IMR-90 (cell line): ENCODE measurements around the gene PCDHGC5. TPM values are rescaled to one million over a fixed set of nuclear protein-coding genes. Genes with fewer than 3 reads are reported as not detected.
A peak's percentile ranks its signal among the peaks of the same experiment; 100 is the strongest.

Experiments used
- ATAC-seq: fragments of 200-7000 bp; cut with Tn5 transposase; 2 replicates; pipeline ENCODE4 v1.9.1; 2020; ENCODE audit warnings: low read depth, mild to moderate bottlenecking, moderate library complexity
- BruUV-seq: library from RNA; stranded (reverse); fragments of 400-500 nt; replicated peaks from 2 replicates; lab custom pipeline; 2021; lab: Mats Ljungman, UMichigan
- CTCF ChIA-PET: fragments of 300-600 bp; formaldehyde crosslinking; extraction: SDS; loops from one replicate; lab custom pipeline; 2021; ENCODE audit warnings: antibody characterized with exemption; lab: Yijun Ruan, JAX
- POLR2A ChIA-PET: fragments of 300-600 bp; sonication (Branson Sonifier 250); formaldehyde crosslinking; loops from one replicate; lab custom pipeline; 2022; ENCODE audit warnings: antibody characterized with exemption; ENCODE audit not compliant: unreplicated experiment; lab: Charles Lee
- DNase-seq: peaks from one replicate; pipeline ENCODE4 v3.0.0; 2013
- H2AFZ ChIP-seq: replicated peaks from 2 replicates; pipeline ENCODE3; 2013; ENCODE audit warnings: low read length, mild to moderate bottlenecking; ENCODE audit not compliant: poor library complexity
- H2AK5ac ChIP-seq: 2 replicates; pipeline ENCODE4 v1.6.1; 2013; ENCODE audit warnings: low read depth, low read length, inconsistent platforms
- H2AK9ac ChIP-seq: replicated peaks from 2 replicates; pipeline ENCODE3; 2013; ENCODE audit warnings: mild to moderate bottlenecking, low read depth, low read length, moderate library complexity; ENCODE audit not compliant: poor library complexity
- H2BK120ac ChIP-seq: 2 replicates; pipeline ENCODE4 v1.6.1; 2013; ENCODE audit warnings: low read depth, low read length, inconsistent platforms
- H2BK15ac ChIP-seq: 3 replicates; pipeline ENCODE4 v1.6.1; 2013; ENCODE audit warnings: low read depth, low read length, inconsistent platforms
- H2BK20ac ChIP-seq: 2 replicates; pipeline ENCODE4 v1.6.1; 2013; ENCODE audit warnings: low read depth, mild to moderate bottlenecking, inconsistent platforms, low read length, moderate library complexity
- H2BK5ac ChIP-seq: 2 replicates; pipeline ENCODE4 v1.6.1; 2013; ENCODE audit warnings: mild to moderate bottlenecking, low read depth, low read length, inconsistent platforms; ENCODE audit not compliant: poor library complexity, severe bottlenecking
- H3K14ac ChIP-seq: replicated peaks from 2 replicates; pipeline ENCODE4 v1.6.1; 2013; ENCODE audit warnings: low read depth, low read length, inconsistent platforms
- H3K18ac ChIP-seq: 2 replicates; pipeline ENCODE4 v1.6.1; 2013; ENCODE audit warnings: low read depth, low read length, control low read depth
- H3K23ac ChIP-seq: 2 replicates; pipeline ENCODE4 v1.6.1; 2013; ENCODE audit warnings: low read depth, low read length, inconsistent platforms
- H3K27ac ChIP-seq: 2 replicates; pipeline ENCODE4 v1.5.1; 2013; ENCODE audit warnings: mild to moderate bottlenecking, control low read depth, low read length; ENCODE audit not compliant: insufficient read depth
- H3K27me3 ChIP-seq: 2 replicates; pipeline ENCODE4 v1.6.1; 2013; ENCODE audit warnings: low read length; ENCODE audit not compliant: control insufficient read depth, insufficient read depth
- H3K36me3 ChIP-seq: 2 replicates; pipeline ENCODE4 v1.6.1; 2013; ENCODE audit warnings: low read length, mixed read lengths; ENCODE audit not compliant: control insufficient read depth, insufficient read depth
- H3K4ac ChIP-seq: 2 replicates; pipeline ENCODE4 v1.6.1; 2013; ENCODE audit warnings: low read depth, low read length, inconsistent platforms
- H3K4me1 ChIP-seq: 2 replicates; pipeline ENCODE4 v1.6.1; 2013; ENCODE audit warnings: low read length, mixed read lengths; ENCODE audit not compliant: control insufficient read depth, insufficient read depth
- H3K4me2 ChIP-seq: 2 replicates; pipeline ENCODE4 v1.6.1; 2013; ENCODE audit warnings: low read depth, mild to moderate bottlenecking, control low read depth, low read length, moderate library complexity
- H3K4me3 ChIP-seq: 2 replicates; pipeline ENCODE4 v1.5.1; 2013; ENCODE audit warnings: low read depth, mild to moderate bottlenecking, control low read depth, low read length, moderate library complexity; ENCODE audit not compliant: insufficient read depth
- H3K56ac ChIP-seq: 2 replicates; pipeline ENCODE4 v1.6.1; 2013; ENCODE audit warnings: low read length, inconsistent platforms; ENCODE audit not compliant: insufficient read depth; ENCODE audit errors: extremely low read depth
- H3K79me1 ChIP-seq, 2 experiments: 2 replicates each; pipeline ENCODE4 v1.6.1; 2013; ENCODE audit warnings: low read length in 2 of 2, inconsistent platforms in 1 of 2, low read depth in 1 of 2
- H3K9ac ChIP-seq: 2 replicates; pipeline ENCODE4 v1.6.1; 2013; ENCODE audit warnings: low read depth, low read length, control low read depth
- H3K9me1 ChIP-seq: 2 replicates; pipeline ENCODE4 v1.6.1; 2013; ENCODE audit warnings: low read length, inconsistent platforms; ENCODE audit not compliant: insufficient read depth
- H3K9me3 ChIP-seq: 2 replicates; pipeline ENCODE4 v1.6.1; 2013; ENCODE audit warnings: low read length; ENCODE audit not compliant: control insufficient read depth, insufficient read depth
- H4K20me1 ChIP-seq: 2 replicates; pipeline ENCODE4 v1.6.1; 2013; ENCODE audit warnings: low read length, inconsistent platforms; ENCODE audit not compliant: insufficient read depth
- H4K5ac ChIP-seq: 2 replicates; pipeline ENCODE4 v1.6.1; 2013; ENCODE audit warnings: mild to moderate bottlenecking, low read depth, low read length, control low read depth
- H4K8ac ChIP-seq, 2 experiments: 2 replicates each; pipeline ENCODE4 v1.6.1; 2013; ENCODE audit warnings: low read depth in 2 of 2, low read length in 2 of 2, control low read depth in 1 of 2, inconsistent platforms in 1 of 2
- H4K91ac ChIP-seq: 2 replicates; pipeline ENCODE4 v1.6.1; 2013; ENCODE audit warnings: low read depth, low read length, inconsistent platforms; ENCODE audit not compliant: insufficient read depth
- BHLHE40 ChIP-seq: fragments of 150-350 bp; IDR thresholded peaks from 2 replicates; pipeline ENCODE4 v1.6.1; 2016; ENCODE audit warnings: mild to moderate bottlenecking, low read depth, low read length
- CEBPB ChIP-seq: IDR thresholded peaks from 2 replicates; pipeline ENCODE4 v1.6.1; 2012; ENCODE audit warnings: low read depth, low read length, improper control_type of control experiment
- CTCF ChIP-seq: conservative IDR thresholded peaks from 2 replicates; pipeline ENCODE4 v1.5.1; 2012; ENCODE audit warnings: mild to moderate bottlenecking, low read depth, low read length, improper control_type of control experiment
- ELK1 ChIP-seq: fragments of 150-350 bp; IDR thresholded peaks from 2 replicates; pipeline ENCODE4 v1.6.1; 2016; ENCODE audit warnings: low read depth, mild to moderate bottlenecking, low read length, moderate library complexity, borderline replicate concordance
- FOS ChIP-seq: fragments of 150-350 bp; IDR thresholded peaks from 2 replicates; pipeline ENCODE4 v1.6.1; 2016; ENCODE audit warnings: low read depth, low read length
- MAFK ChIP-seq: IDR thresholded peaks from 2 replicates; pipeline ENCODE4 v1.6.1; 2012; ENCODE audit warnings: low read depth, low read length, improper control_type of control experiment
- MAZ ChIP-seq: IDR thresholded peaks from 2 replicates; pipeline ENCODE4 v1.6.1; 2012; ENCODE audit warnings: low read depth, mild to moderate bottlenecking, low read length, improper control_type of control experiment, moderate library complexity, borderline replicate concordance
- MXI1 ChIP-seq: IDR thresholded peaks from 2 replicates; pipeline ENCODE4 v1.6.1; 2012; ENCODE audit warnings: low read depth, mild to moderate bottlenecking, low read length, moderate library complexity, borderline replicate concordance
- NFE2L2 ChIP-seq: fragments of 150-350 bp; IDR thresholded peaks from 2 replicates; pipeline ENCODE4 v1.6.1; 2016; ENCODE audit warnings: low read depth, mild to moderate bottlenecking, low read length
- POLR2A ChIP-seq: IDR thresholded peaks from 2 replicates; pipeline ENCODE4 v1.6.1; 2012; ENCODE audit warnings: mild to moderate bottlenecking, low read depth, low read length
- RAD21 ChIP-seq: IDR thresholded peaks from 2 replicates; pipeline ENCODE4 v1.6.1; 2012; ENCODE audit warnings: low read length, improper control_type of control experiment
- RCOR1 ChIP-seq: IDR thresholded peaks from 2 replicates; pipeline ENCODE4 v1.6.1; 2012; ENCODE audit warnings: mild to moderate bottlenecking, low read length, improper control_type of control experiment; ENCODE audit not compliant: insufficient replicate concordance
- RFX5 ChIP-seq: IDR thresholded peaks from 2 replicates; pipeline ENCODE4 v1.8.0; 2012; ENCODE audit warnings: low read depth, mild to moderate bottlenecking, low read length, moderate library complexity
- SMC3 ChIP-seq: fragments of 150-350 bp; IDR thresholded peaks from 2 replicates; pipeline ENCODE4 v1.6.1; 2016; ENCODE audit warnings: low read depth, mild to moderate bottlenecking, antibody characterized with exemption, low read length, moderate library complexity
- USF2 ChIP-seq: fragments of 150-350 bp; IDR thresholded peaks from 2 replicates; pipeline ENCODE4 v1.6.1; 2017; ENCODE audit warnings: mild to moderate bottlenecking, antibody characterized with exemption, low read length, low read depth
- WGBS, 2 experiments: methylation state at CpG; one replicate each; pipeline versions ENCODE4 v1.1.5 to v1.1.7; 2013; ENCODE audit warnings: missing lambda C conversion rate in 2 of 2; ENCODE audit not compliant: insufficient read length in 1 of 2; ENCODE audit errors: extremely low coverage in 2 of 2; 5-methylcytosine and 5-hydroxymethylcytosine counted together
- dilution Hi-C: fragments of 300-500 bp; cut with HindIII; formaldehyde crosslinking; loops from one replicate; pipeline ENCODE4 v1.14.3; 2018; ENCODE audit warnings: low sequenced_read_pairs; ENCODE audit not compliant: unreplicated experiment
- in situ Hi-C: fragments of 300-500 bp; cut with MboI; formaldehyde crosslinking; loops from 3 replicates; pipeline ENCODE4 v1.14.3; 2019; ENCODE audit warnings: low sequenced_read_pairs, inconsistent platforms, mixed read lengths
- intact Hi-C: fragments of 100-400 bp; cut with micrococcal nuclease; formaldehyde crosslinking; loops from 2 replicates; pipeline ENCODE4 v1.10.0; 2022
- polyA plus RNA-seq, 3 experiments: library from polyadenylated mRNA; depleted of rRNA; stranded (reverse); fragments of >200 nt; gene quantifications; 2 replicates each; pipeline ENCODE4 v1.2.3, GENCODE V29; 2012; ENCODE audit warnings: low replicate concordance in 1 of 3
- total RNA-seq: library from RNA; depleted of rRNA; stranded (reverse); fragments of >200 nt; gene quantifications from 2 replicates; pipeline ENCODE4 v1.2.3, GENCODE V29; 2012

Gene PCDHGC5
- total and polyA plus RNA-seq, 2 of the 4 experiments (the other 2 are of a cell fraction), result 2.9 to 3.8 TPM

GRCh38 chr5:141508440-141508797 is 19.5 kb downstream of the PCDHGC5 start:
- Histone ChIP-seq H4K91ac (peak overlapping the region; percentile 58), H3K9ac (peak overlapping the region; percentile 56), H3K14ac (peak overlapping the region; percentile 72), H2AFZ (no peak overlapping the region), H3K9me1 (peaks cover 18% of the 10 kb centered on the region; the same call in 1 of the 2 replicates), H2BK15ac (peak overlapping the region; percentile 65; the same call in 1 of the 3 replicates), H4K5ac (peak overlapping the region; percentile 42), H3K9me3 (no peaks in the 10 kb centered on the region), H3K18ac (peak overlapping the region; percentile 56), H3K4ac (peak overlapping the region; percentile 83), H2AK5ac (peak overlapping the region; percentile 33; the same call in 1 of the 2 replicates), H3K4me1 (peaks cover 34% of the 10 kb centered on the region), H3K27ac (peak overlapping the region; percentile 96), H3K4me2 (peak overlapping the region; percentile 44), H2AK9ac (peak overlapping the region; percentile 11), H4K20me1 (peaks cover 20% of the 10 kb centered on the region), H2BK20ac (peak overlapping the region; percentile 21), H3K23ac (peak overlapping the region; percentile 25; the same call in 1 of the 2 replicates), H2BK120ac (peak overlapping the region; percentile 58; the same call in 1 of the 2 replicates), H2BK5ac (peak overlapping the region; percentile 65), H3K56ac (peak overlapping the region; percentile 33; the same call in 1 of the 2 replicates), H3K79me1 (peaks cover 11 to 40% of the 10 kb centered on the region in 2 experiments), H4K8ac (peak overlapping the region; percentile 71 to 83), H3K27me3 (no peaks in the 10 kb centered on the region), H3K4me3 (peak overlapping the region; percentile 7), H3K36me3 (peaks cover 39% of the 10 kb centered on the region)
- no TSS peak for BruUV-seq
- dilution Hi-C loops, result no loop called here
- ChIA-PET CTCF (interaction anchor here (1.3 to 1.9 kb wide), 3 partner anchors 16 to 49 kb away, joined by 3 to 10 read pairs (median 7); no protein-coding TSS in a partner anchor), POLR2A (interaction anchor here (0.6 kb wide), 1 partner anchor 11 kb away, joined by 3 read pairs; no protein-coding TSS in a partner anchor)
- intact Hi-C loops, result loop anchor here (2.0 kb wide), 1 partner anchor 20 kb away; the partner anchor contains the start of gene PCDHGC5
- DNase-seq (no peak), ATAC-seq (peak; percentile 1; the same call in 1 of the 2 replicates)
- in situ Hi-C loops, result no loop called here
- 4% methylated on average over 4 of the region's 9 CpGs; no CpG with 5 or more reads in 1 of the 2 experiments for WGBS, 2 experiments
- TF ChIP-seq RAD21, result no peak
- no peak for TF ChIP-seq ELK1
- no peak for TF ChIP-seq FOS
- TF ChIP-seq CEBPB, result no peak
- TF ChIP-seq MAFK, result no peak
- no peak for TF ChIP-seq RFX5
- no peak for TF ChIP-seq BHLHE40
- no peak for TF ChIP-seq RCOR1
- no peak for TF ChIP-seq USF2
- TF ChIP-seq MXI1, result no peak
- TF ChIP-seq CTCF, result no peak
- TF ChIP-seq SMC3, result no peak
- no peak for TF ChIP-seq MAZ
- no peak for TF ChIP-seq NFE2L2
- TF ChIP-seq POLR2A, result no peak; the same call in 1 of the 2 replicates
